Thyroid gland (tissue), 4 donors: ENCODE results near the gene SCN3B.

Source experiments
- POLR2A ChIP-seq, 2 donors: fragments of 450-650 bp; IDR thresholded peaks; one replicate each; pipeline ENCODE4 v1.6.1; 2017; ENCODE audit warnings: antibody characterized with exemption in 2 of 2, mild to moderate bottlenecking in 2 of 2, moderate library complexity in 1 of 2
- TF ChIP-seq, protein P1 (sequence below), 6 experiments: fragments of 200-600 bp in 3 of 6; fragments of 450-650 bp in 3 of 6; sonication (generic) in 3 of 6; IDR thresholded peaks; one replicate each; pipeline ENCODE4 v1.5.1; 2016 to 2019; ENCODE audit warnings: antibody characterized with exemption in 6 of 6, mild to moderate bottlenecking in 2 of 6, inconsistent platforms in 1 of 6, moderate library complexity in 1 of 6

DNA sequence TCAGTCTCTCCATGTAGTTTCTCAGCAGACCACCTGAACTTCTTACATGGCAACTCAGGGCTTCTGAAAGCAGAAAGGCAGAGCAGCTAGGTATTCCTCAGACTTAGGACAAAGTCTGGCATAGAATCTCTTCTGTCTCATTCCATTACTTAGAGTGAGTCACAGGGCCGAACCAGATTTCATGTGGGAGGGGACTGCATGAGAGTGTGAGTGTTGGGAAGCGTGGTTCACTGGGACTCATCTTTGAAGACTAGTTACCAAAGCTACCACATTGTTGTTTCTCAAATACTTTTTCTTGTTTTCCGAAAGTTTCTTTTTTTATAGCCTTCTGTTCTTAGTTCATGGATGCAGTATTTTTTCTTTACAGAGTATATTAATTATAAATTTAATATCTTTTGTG is 36.1 kb upstream of the SCN3B start:
- no peak for TF ChIP-seq POLR2A (IDR thresholded peaks at IDR 0.05)
- TF ChIP-seq, protein P1, sequence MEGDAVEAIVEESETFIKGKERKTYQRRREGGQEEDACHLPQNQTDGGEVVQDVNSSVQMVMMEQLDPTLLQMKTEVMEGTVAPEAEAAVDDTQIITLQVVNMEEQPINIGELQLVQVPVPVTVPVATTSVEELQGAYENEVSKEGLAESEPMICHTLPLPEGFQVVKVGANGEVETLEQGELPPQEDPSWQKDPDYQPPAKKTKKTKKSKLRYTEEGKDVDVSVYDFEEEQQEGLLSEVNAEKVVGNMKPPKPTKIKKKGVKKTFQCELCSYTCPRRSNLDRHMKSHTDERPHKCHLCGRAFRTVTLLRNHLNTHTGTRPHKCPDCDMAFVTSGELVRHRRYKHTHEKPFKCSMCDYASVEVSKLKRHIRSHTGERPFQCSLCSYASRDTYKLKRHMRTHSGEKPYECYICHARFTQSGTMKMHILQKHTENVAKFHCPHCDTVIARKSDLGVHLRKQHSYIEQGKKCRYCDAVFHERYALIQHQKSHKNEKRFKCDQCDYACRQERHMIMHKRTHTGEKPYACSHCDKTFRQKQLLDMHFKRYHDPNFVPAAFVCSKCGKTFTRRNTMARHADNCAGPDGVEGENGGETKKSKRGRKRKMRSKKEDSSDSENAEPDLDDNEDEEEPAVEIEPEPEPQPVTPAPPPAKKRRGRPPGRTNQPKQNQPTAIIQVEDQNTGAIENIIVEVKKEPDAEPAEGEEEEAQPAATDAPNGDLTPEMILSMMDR (IDR thresholded peaks at IDR 0.05): no peak
